ENCODE measurements around the gene TMEM250.

The TMEM250 gene

GRCh38 chr9:136131629-136132511 lies 13.2 kb upstream of the TMEM250 start:
- DNase-seq (ENCODE audit: low read depth) = no peak

GRCh38 chr9:136129176-136129575 lies 10.5 kb upstream of the TMEM250 start:
- DNase-seq (ENCODE audit: low read depth) = no peak

GRCh38 chr9:136128436-136128835 lies 9.8 kb upstream of the TMEM250 start:
- DNase-seq (ENCODE audit: low read depth) = no peak

GRCh38 chr9:136127313-136127712 lies 8.6 kb upstream of the TMEM250 start:
- no peak for DNase-seq (ENCODE audit: low read depth)

GRCh38 chr9:136124976-136125692 lies 6.5 kb upstream of the TMEM250 start:
- DNase-seq (ENCODE audit: low read depth) = no peak

- DNase-seq (ENCODE audit: low read depth) = peak; percentile 63
Measured at GRCh38 chr9:136122425-136123383, 4.0 kb upstream of the TMEM250 start.

GRCh38 chr9:136121801-136122200 lies 3.1 kb upstream of the TMEM250 start:
- DNase-seq (ENCODE audit: low read depth) = no peak

GRCh38 chr9:136120438-136120844 lies 1.8 kb upstream of the TMEM250 start:
- DNase-seq (ENCODE audit: low read depth) = no peak

GRCh38 chr9:136119883-136120393 lies 1.3 kb upstream of the TMEM250 start:
- DNase-seq (ENCODE audit: low read depth) = no peak

- DNase-seq (ENCODE audit: low read depth) = peak; percentile 78
Measured at GRCh38 chr9:136119061-136119882, 597 bp upstream of the TMEM250 start.

GRCh38 chr9:136117916-136118319 lies 757 bp downstream of the TMEM250 start:
- DNase-seq (ENCODE audit: low read depth) = no peak

- no peak for DNase-seq (ENCODE audit: low read depth)
Measured at GRCh38 chr9:136117291-136117915, 1.3 kb downstream of the TMEM250 start.

GRCh38 chr9:136116360-136117098 lies 2.1 kb downstream of the TMEM250 start:
- no peak for DNase-seq (ENCODE audit: low read depth)

- no peak for DNase-seq (ENCODE audit: low read depth)
Measured at GRCh38 chr9:136115641-136116359, 2.9 kb downstream of the TMEM250 start.

- no peak for DNase-seq (ENCODE audit: low read depth)
Measured at GRCh38 chr9:136115206-136115605, 3.5 kb downstream of the TMEM250 start.

- DNase-seq (ENCODE audit: low read depth) = no peak
Measured at GRCh38 chr9:136114610-136115009, 4.1 kb downstream of the TMEM250 start.

- DNase-seq (ENCODE audit: low read depth) = no peak
Measured at GRCh38 chr9:136112541-136112940, 6.1 kb downstream of the TMEM250 start.

- no peak for DNase-seq (ENCODE audit: low read depth)
Measured at GRCh38 chr9:136111910-136112309, 6.8 kb downstream of the TMEM250 start.

GRCh38 chr9:136111190-136111589 lies 7.5 kb downstream of the TMEM250 start:
- no peak for DNase-seq (ENCODE audit: low read depth)

Data from ELR (cell line).